H9 (cell line): ENCODE measurements around the gene SEPTIN7. TPM values are rescaled to one million over a fixed set of nuclear protein-coding genes. Genes with fewer than 3 reads are reported as not detected.

Source experiments
- DNase-seq: peaks from one replicate; pipeline ENCODE4 v3.0.0-alpha.2; 2017
- H2AFZ ChIP-seq: one replicate; pipeline ENCODE4 v1.6.1; 2013; ENCODE audit warnings: mild to moderate bottlenecking, low read length, control low read depth, moderate library complexity
- H2AK5ac ChIP-seq: 2 replicates; pipeline ENCODE4 v1.6.1; 2013; ENCODE audit warnings: low read length, control low read depth, mixed read lengths; ENCODE audit not compliant: insufficient read length
- H2BK120ac ChIP-seq: one replicate; pipeline ENCODE4 v1.6.1; 2013; ENCODE audit warnings: low read depth, mild to moderate bottlenecking, low read length, control low read depth, inconsistent platforms; ENCODE audit not compliant: poor library complexity, severe bottlenecking
- H2BK12ac ChIP-seq: 2 replicates; pipeline ENCODE4 v1.6.1; 2013; ENCODE audit warnings: low read length, control low read depth, mixed read lengths, low read depth; ENCODE audit not compliant: insufficient read length
- H2BK15ac ChIP-seq: 2 replicates; pipeline ENCODE4 v1.6.1; 2013; ENCODE audit warnings: low read depth, low read length, control low read depth
- H2BK20ac ChIP-seq: one replicate; pipeline ENCODE4 v1.6.1; 2013; ENCODE audit warnings: low read depth, mild to moderate bottlenecking, low read length, control low read depth, inconsistent platforms; ENCODE audit not compliant: poor library complexity, severe bottlenecking
- H2BK5ac ChIP-seq: 2 replicates; pipeline ENCODE4 v1.6.1; 2013; ENCODE audit warnings: low read length, control low read depth, mixed read lengths; ENCODE audit not compliant: insufficient read length
- H3K14ac ChIP-seq: 2 replicates; pipeline ENCODE4 v1.6.1; 2013; ENCODE audit warnings: low read length, control low read depth; ENCODE audit not compliant: insufficient read depth
- H3K18ac ChIP-seq: 2 replicates; pipeline ENCODE4 v1.6.1; 2013; ENCODE audit warnings: low read depth, mild to moderate bottlenecking, mixed read lengths, low read length, control low read depth; ENCODE audit not compliant: insufficient read length
- H3K23ac ChIP-seq: 2 replicates; pipeline ENCODE4 v1.6.1; 2013; ENCODE audit warnings: low read length, control low read depth, mixed read lengths, low read depth; ENCODE audit not compliant: insufficient read length
- H3K23me2 ChIP-seq: 2 replicates; pipeline ENCODE4 v1.6.1; 2013; ENCODE audit warnings: low read depth, mild to moderate bottlenecking, mixed read lengths, low read length, control low read depth; ENCODE audit not compliant: insufficient read length, poor library complexity, severe bottlenecking
- H3K27ac ChIP-seq: 2 replicates; pipeline ENCODE4 v1.5.1; 2013; ENCODE audit warnings: low read length, control low read depth, mixed read lengths, low read depth; ENCODE audit not compliant: insufficient read length
- H3K27me3 ChIP-seq: 2 replicates; pipeline ENCODE4 v1.6.1; 2013; ENCODE audit warnings: low read length, control low read depth, inconsistent platforms; ENCODE audit not compliant: insufficient read depth
- H3K4ac ChIP-seq: 2 replicates; pipeline ENCODE4 v1.6.1; 2013; ENCODE audit warnings: low read depth, mild to moderate bottlenecking, control low read depth, inconsistent platforms, low read length, moderate library complexity
- H3K4me1 ChIP-seq: 2 replicates; pipeline ENCODE4 v1.6.1; 2013; ENCODE audit warnings: low read length, control low read depth, inconsistent platforms; ENCODE audit not compliant: insufficient read depth
- H3K4me2 ChIP-seq: 2 replicates; pipeline ENCODE4 v1.6.1; 2013; ENCODE audit warnings: low read length, control low read depth, mixed read lengths; ENCODE audit not compliant: insufficient read length, insufficient read depth
- H3K56ac ChIP-seq: 2 replicates; pipeline ENCODE4 v1.6.1; 2013; ENCODE audit warnings: low read depth, mild to moderate bottlenecking, mixed read lengths, low read length, control low read depth; ENCODE audit not compliant: insufficient read length
- H3K79me1 ChIP-seq: 2 replicates; pipeline ENCODE4 v1.6.1; 2013; ENCODE audit warnings: low read depth, mild to moderate bottlenecking, moderate library complexity, low read length, control low read depth, inconsistent platforms; ENCODE audit not compliant: insufficient read depth, poor library complexity, severe bottlenecking
- H3K79me2 ChIP-seq: 2 replicates; pipeline ENCODE4 v1.6.1; 2013; ENCODE audit warnings: low read length, control low read depth, inconsistent platforms; ENCODE audit not compliant: insufficient read depth
- H3K9ac ChIP-seq: 2 replicates; pipeline ENCODE4 v1.6.1; 2013; ENCODE audit warnings: low read length, control low read depth, mixed read lengths; ENCODE audit not compliant: insufficient read length; ENCODE audit errors: extremely low read depth
- H3K9me3 ChIP-seq: one replicate; pipeline ENCODE4 v1.6.1; 2013; ENCODE audit warnings: low read depth, low read length, inconsistent platforms; ENCODE audit not compliant: control insufficient read depth
- H3T11ph ChIP-seq: one replicate; pipeline ENCODE4 v1.6.1; 2013; ENCODE audit warnings: mild to moderate bottlenecking, low read length, control low read depth, inconsistent platforms
- H4K20me1 ChIP-seq: one replicate; pipeline ENCODE4 v1.6.1; 2013; ENCODE audit not compliant: control insufficient read depth, insufficient read length, insufficient read depth
- H4K5ac ChIP-seq: 2 replicates; pipeline ENCODE4 v1.6.1; 2013; ENCODE audit warnings: low read depth, mild to moderate bottlenecking, mixed read lengths, low read length, control low read depth; ENCODE audit not compliant: insufficient read length
- H4K8ac ChIP-seq: replicated peaks from 2 replicates; pipeline ENCODE4 v1.6.1; 2013; ENCODE audit warnings: low read length, control low read depth, mixed read lengths, low read depth; ENCODE audit not compliant: insufficient read length
- H4K91ac ChIP-seq: 2 replicates; pipeline ENCODE4 v1.6.1; 2013; ENCODE audit warnings: low read depth, mild to moderate bottlenecking, moderate library complexity, mixed read lengths, low read length, control low read depth; ENCODE audit not compliant: insufficient read length
- H3K27ac Mint-ChIP-seq, 3 experiments: 2 replicates in 2 of 3; 3 replicates in 1 of 3; pipeline ENCODE4 v1.8.0; 2020 to 2021; ENCODE audit warnings: mixed read lengths in 3 of 3, mild to moderate bottlenecking in 1 of 3, moderate library complexity in 1 of 3
- H3K27me3 Mint-ChIP-seq: 2 replicates; pipeline ENCODE4 v1.8.0; 2021; ENCODE audit warnings: low read depth, mild to moderate bottlenecking, moderate library complexity, mixed read lengths
- H3K36me3 Mint-ChIP-seq, 3 experiments: 2 replicates in 2 of 3; 3 replicates in 1 of 3; pipeline ENCODE4 v1.8.0; 2020 to 2021; ENCODE audit warnings: low read depth in 3 of 3, mixed read lengths in 3 of 3; ENCODE audit not compliant: insufficient read depth in 1 of 3
- H3K4me1 Mint-ChIP-seq, 2 experiments: 2 replicates each; pipeline ENCODE4 v1.8.0; 2020; ENCODE audit warnings: mixed read lengths in 2 of 2
- H3K4me3 Mint-ChIP-seq, 2 experiments: 2 replicates in 1 of 2; 3 replicates in 1 of 2; pipeline ENCODE4 v1.8.0; 2020 to 2021; ENCODE audit warnings: mild to moderate bottlenecking in 2 of 2, mixed read lengths in 2 of 2, moderate library complexity in 1 of 2
- H3K9me3 Mint-ChIP-seq, 2 experiments: 2 replicates in 1 of 2; 3 replicates in 1 of 2; pipeline ENCODE4 v1.8.0; 2020; ENCODE audit warnings: mild to moderate bottlenecking in 2 of 2, mixed read lengths in 2 of 2, moderate library complexity in 1 of 2
- CTCF ChIP-seq: fragments of 200-600 bp; sonication (generic); conservative IDR thresholded peaks from 3 replicates; pipeline ENCODE4 v1.8.0; 2021; ENCODE audit warnings: antibody characterized with exemption, mild to moderate bottlenecking
- WGBS: extraction: QIAGEN DNeasy Blood & Tissue Kit; methylation state at CpG from one replicate; pipeline ENCODE4 v1.1.7; 2013; ENCODE audit warnings: missing lambda C conversion rate, low lambda C conversion rate, mixed read lengths; ENCODE audit not compliant: insufficient read length; ENCODE audit errors: extremely low coverage; 5-methylcytosine and 5-hydroxymethylcytosine counted together
- total RNA-seq: library from RNA; stranded (reverse); gene quantifications from 2 replicates; pipeline ENCODE4 v1.2.1, GENCODE V29; 2021

The SEPTIN7 gene
- total RNA-seq, 1 experiment from 2014 or later: 184 TPM

GRCh38 chr7:35753761-35754603, 46.9 kb upstream of the SEPTIN7 start:
- no peak overlapping the region for H3K23ac ChIP-seq
- H3K79me2 ChIP-seq: no peaks in the 10 kb centered on the region; the same call in 1 of the 2 replicates
- WGBS: no CpG with 5 or more reads among the region's 7 CpGs
- H3K18ac ChIP-seq: no peak overlapping the region
- H3K14ac ChIP-seq: no peak overlapping the region
- no peaks in the 10 kb centered on the region for H3K9me3 Mint-ChIP-seq
- no peak overlapping the region for H2BK15ac ChIP-seq
- H4K8ac ChIP-seq: no peak overlapping the region
- H2BK5ac ChIP-seq: no peak overlapping the region
- no peak for TF ChIP-seq CTCF
- no peak overlapping the region for H2BK120ac ChIP-seq
- H3K4me3 Mint-ChIP-seq: no peak overlapping the region
- H3K36me3 Mint-ChIP-seq: no peaks in the 10 kb centered on the region
- no peak overlapping the region for H3K56ac ChIP-seq
- no peak overlapping the region for H3K27ac Mint-ChIP-seq
- no peak for DNase-seq
- H4K5ac ChIP-seq: no peak overlapping the region
- H4K91ac ChIP-seq: no peak overlapping the region
- H4K20me1 ChIP-seq: no peaks in the 10 kb centered on the region
- no peak overlapping the region for H2BK20ac ChIP-seq
- no peaks in the 10 kb centered on the region for H3K27me3 ChIP-seq
- no peak overlapping the region for H3K9ac ChIP-seq
- no peak overlapping the region for H3K4ac ChIP-seq
- H2AFZ ChIP-seq: no peak overlapping the region
- H2BK12ac ChIP-seq: no peak overlapping the region
- H3K23me2 ChIP-seq: no peaks in the 10 kb centered on the region
- no peak overlapping the region for H2AK5ac ChIP-seq
- H3K27me3 Mint-ChIP-seq: no peaks in the 10 kb centered on the region; the same call in 1 of the 2 replicates
- H3K4me2 ChIP-seq: no peak overlapping the region
- H3K27ac ChIP-seq: no peak overlapping the region
- H3K79me1 ChIP-seq: no peaks in the 10 kb centered on the region
- peaks cover 6% of the 10 kb centered on the region; the same call in 1 of the 2 replicates for H3K4me1 ChIP-seq
- H3T11ph ChIP-seq: no peak overlapping the region
- peaks cover 7 to 18% of the 10 kb centered on the region in 2 experiments for H3K4me1 Mint-ChIP-seq
- no peaks in the 10 kb centered on the region for H3K9me3 ChIP-seq
